ENCODE results near the gene MRC1.

Gene MRC1

DNA sequence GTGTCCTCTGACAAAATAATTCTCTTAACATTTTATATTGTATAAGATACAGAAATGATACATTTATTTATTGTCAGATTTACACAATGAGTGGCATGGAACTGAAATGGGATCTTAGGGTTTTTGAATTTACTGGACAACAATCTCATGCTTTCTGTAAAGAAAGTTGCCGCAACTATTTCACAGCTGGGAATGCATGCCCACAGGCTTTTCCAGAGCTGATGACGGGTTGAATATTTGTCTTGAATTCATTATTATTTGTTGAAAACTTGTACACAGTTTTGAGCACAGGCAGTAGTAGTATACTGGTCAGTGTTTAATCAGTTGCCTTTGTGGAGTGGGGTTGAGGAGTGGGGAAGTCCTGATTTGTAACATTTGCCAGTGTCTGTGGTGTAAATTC, 20.5 kb upstream of the MRC1 start:
- Mint-ChIP-seq H3K9me3 (no peaks in the 10 kb centered on the region), H3K27ac (no peak overlapping the region), H3K36me3 (no peaks in the 10 kb centered on the region), H3K4me3 (no peak overlapping the region), H3K4me1 (no peaks in the 10 kb centered on the region), H3K27me3 (no peaks in the 10 kb centered on the region)
- ATAC-seq = no peak

DNA sequence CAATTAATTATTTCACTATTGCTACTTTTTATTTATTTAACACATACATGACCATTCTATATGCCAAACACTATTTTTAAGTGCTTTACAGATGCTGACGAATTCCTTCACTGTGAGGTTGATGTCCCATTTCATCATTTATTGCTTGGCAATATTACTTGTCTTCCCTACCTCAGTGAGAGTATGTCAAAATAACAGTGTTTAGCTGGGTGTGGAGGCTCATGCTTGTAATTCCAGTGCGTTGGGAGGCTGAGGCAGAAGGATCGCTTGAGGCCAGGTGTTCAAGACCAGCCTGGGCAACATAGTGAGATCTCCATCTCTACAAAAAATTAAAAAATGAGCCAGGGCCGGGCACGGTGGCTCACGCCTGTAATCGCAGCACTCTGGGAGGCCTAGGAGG, 19.8 kb upstream of the MRC1 start:
- no peaks in the 10 kb centered on the region for H3K9me3 Mint-ChIP-seq
- H3K27me3 Mint-ChIP-seq = no peaks in the 10 kb centered on the region
- no peak for ATAC-seq
- H3K36me3 Mint-ChIP-seq = no peaks in the 10 kb centered on the region
- H3K4me3 Mint-ChIP-seq = no peak overlapping the region
- no peak overlapping the region for H3K27ac Mint-ChIP-seq
- no peaks in the 10 kb centered on the region for H3K4me1 Mint-ChIP-seq

DNA sequence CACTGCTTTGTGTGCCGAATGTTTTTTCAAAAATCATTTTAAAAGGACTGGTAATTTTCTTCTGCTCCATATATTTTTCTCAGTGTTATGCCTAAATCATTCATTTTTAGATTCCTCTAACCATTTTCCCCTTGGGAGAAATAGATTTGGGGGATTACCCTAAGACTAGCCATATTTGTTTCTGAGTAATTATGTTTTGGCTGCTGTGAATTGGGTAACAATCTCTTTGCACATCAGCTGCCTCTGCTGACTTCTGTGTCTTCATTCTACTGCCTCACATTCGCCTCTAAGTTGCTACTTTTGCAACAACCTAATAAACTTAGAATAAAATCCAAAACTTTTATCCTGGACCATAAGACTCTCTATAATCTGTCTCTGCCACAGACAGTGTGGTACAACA, 18.5 kb upstream of the MRC1 start:
- no peak for ATAC-seq
- Mint-ChIP-seq H3K4me1 (no peaks in the 10 kb centered on the region), H3K4me3 (no peak overlapping the region), H3K27me3 (no peaks in the 10 kb centered on the region), H3K27ac (no peak overlapping the region), H3K36me3 (no peaks in the 10 kb centered on the region), H3K9me3 (no peaks in the 10 kb centered on the region)

DNA sequence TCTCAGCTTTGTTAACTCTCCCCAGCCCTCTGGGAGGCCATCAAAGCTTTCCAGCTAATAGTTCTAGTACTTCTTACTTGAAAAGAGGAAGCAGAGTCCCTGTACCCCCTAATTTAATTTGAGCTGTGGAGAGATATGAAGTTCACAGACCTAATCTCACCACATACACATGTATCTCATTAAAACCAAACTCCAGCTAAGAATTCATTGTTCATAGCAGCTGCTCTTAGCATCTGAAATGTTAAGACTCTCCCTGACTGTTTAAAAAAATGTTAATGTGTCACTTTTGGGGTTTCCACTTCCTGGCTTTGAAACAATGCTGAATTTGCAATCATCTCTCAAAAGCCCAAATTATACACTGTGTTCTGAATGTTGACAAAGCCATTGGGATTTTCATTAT, 16.2 kb upstream of the MRC1 start:
- Mint-ChIP-seq H3K4me3 (no peak overlapping the region), H3K4me1 (no peaks in the 10 kb centered on the region), H3K9me3 (no peaks in the 10 kb centered on the region), H3K27me3 (no peaks in the 10 kb centered on the region), H3K27ac (no peak overlapping the region), H3K36me3 (no peaks in the 10 kb centered on the region)
- no peak for ATAC-seq

DNA sequence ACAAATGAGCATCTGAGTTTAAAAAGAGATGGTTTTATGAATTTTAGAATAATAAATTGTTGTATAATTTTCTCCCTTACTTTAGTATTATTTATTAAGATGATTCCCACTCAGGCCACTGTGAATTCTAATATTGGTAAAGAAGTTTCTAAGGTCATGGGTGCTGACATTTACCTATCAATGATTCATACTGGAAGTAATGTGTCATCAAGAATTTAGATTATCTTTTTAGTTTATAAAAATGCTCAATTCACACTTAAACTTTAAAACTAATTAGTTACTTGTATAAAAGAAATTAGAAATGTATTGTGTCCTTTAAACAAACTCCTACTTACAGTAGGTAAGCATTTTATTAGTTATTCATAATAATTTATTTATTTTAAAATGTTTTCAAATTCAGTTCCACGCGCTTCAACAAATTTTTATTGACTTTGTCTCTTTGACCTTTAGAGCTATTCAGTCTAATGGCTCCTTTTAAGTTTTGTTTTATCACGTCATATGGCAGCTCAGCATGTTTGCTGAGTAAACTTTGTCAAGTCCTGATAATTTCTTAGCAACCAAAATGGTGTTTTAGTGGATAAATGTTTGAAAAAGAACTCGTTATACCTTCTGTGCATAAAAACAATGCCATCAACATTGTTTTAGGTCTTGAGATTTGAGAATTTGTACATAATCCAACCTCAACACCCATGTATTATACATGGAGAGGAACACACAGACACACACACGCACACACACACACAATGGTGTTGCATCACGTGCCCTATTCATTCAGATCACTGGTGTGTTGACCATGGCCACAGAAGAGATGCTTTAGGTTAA, 15.1 kb upstream of the MRC1 start:
- no peak for ATAC-seq
- no peaks in the 10 kb centered on the region for H3K36me3 Mint-ChIP-seq
- no peak overlapping the region for H3K27ac Mint-ChIP-seq
- H3K4me1 Mint-ChIP-seq = no peaks in the 10 kb centered on the region
- H3K4me3 Mint-ChIP-seq = no peak overlapping the region
- H3K27me3 Mint-ChIP-seq = no peaks in the 10 kb centered on the region
- H3K9me3 Mint-ChIP-seq = no peaks in the 10 kb centered on the region

DNA sequence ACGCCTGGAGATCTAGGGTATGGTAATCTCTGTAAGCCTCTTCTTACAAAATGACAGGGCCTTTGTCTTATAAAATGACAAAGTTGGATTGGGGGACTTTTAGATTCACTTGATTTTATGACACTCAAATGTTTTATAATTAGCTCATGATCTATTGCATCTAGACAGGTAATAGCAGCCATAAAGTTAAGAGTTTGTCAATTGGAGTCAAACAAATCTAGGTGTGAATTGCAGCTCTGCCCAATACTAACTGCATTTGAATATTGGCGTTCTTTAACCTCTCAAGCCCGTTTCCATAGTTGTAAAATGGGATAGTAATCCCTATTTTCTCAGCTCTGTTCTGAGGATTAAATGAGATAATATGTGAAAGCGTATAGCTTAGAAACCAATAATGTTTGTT, 14.1 kb upstream of the MRC1 start:
- H3K27ac Mint-ChIP-seq = no peak overlapping the region

DNA sequence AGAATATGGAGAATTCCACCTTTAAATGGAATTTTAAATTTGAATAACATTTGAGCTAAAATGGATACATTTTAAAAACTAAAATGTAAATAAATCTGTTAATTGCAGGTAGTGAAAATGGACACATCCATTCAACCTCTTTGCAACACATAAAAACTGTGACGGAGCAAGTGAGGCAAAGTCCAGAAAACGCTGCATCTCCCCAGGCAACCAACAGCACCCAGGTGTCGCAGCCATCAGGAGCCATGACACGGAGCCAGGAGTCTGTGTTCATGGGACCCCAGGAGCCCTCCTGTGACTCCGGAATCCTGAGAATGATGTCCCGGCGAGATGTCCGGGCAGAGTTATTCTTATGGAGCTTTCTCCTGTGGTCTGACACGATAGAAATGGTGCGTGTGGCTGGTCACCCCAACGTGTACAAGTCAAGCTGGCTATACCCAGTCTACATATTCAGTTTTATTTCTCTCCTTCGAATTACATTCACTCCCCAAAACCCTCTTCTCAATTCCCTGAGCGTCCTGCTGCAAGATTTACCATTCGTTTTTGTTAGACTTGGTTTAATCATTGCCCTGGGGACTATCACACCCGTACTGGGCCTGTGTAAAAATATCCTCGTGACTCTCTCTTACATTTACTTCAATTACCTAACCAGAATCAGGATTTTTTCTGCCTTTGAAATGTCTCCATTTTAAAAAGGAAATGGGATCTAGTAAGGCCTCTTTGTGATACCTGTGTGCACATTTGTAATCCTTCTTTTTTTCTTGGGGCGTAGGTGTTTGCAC, 13.1 kb upstream of the MRC1 start:
- Mint-ChIP-seq H3K4me3 (no peak overlapping the region), H3K36me3 (no peaks in the 10 kb centered on the region), H3K4me1 (no peaks in the 10 kb centered on the region), H3K9me3 (no peaks in the 10 kb centered on the region), H3K27ac (no peak overlapping the region), H3K27me3 (no peaks in the 10 kb centered on the region)
- no peak for ATAC-seq

More for the DNA sequence above, 14.1 kb upstream of the MRC1 start:
- Mint-ChIP-seq H3K27me3 (no peaks in the 10 kb centered on the region), H3K36me3 (no peaks in the 10 kb centered on the region), H3K9me3 (no peaks in the 10 kb centered on the region), H3K4me1 (no peaks in the 10 kb centered on the region), H3K4me3 (no peak overlapping the region)
- no peak for ATAC-seq

DNA sequence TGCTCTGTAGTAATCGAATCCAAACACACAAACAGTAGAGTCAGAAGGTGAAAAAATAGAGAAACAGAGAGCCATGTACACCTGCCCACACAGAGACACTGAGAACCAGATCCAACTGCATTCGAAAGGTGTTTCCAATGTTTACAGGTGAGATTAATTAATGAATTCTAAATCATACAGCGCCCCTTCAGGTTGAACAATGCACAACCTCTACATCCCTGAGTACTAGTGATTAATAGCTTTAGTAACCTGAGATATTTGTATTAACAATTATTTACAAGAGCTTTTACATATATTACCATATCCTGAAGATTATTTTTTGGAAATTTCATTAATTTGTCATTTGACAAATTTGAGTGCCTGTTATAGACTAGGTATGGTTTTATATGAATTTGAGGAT, 7.6 kb upstream of the MRC1 start:
- Mint-ChIP-seq H3K27ac (no peak overlapping the region), H3K9me3 (no peaks in the 10 kb centered on the region), H3K36me3 (no peaks in the 10 kb centered on the region), H3K4me3 (no peak overlapping the region), H3K4me1 (no peaks in the 10 kb centered on the region), H3K27me3 (no peaks in the 10 kb centered on the region)
- ATAC-seq = no peak

DNA sequence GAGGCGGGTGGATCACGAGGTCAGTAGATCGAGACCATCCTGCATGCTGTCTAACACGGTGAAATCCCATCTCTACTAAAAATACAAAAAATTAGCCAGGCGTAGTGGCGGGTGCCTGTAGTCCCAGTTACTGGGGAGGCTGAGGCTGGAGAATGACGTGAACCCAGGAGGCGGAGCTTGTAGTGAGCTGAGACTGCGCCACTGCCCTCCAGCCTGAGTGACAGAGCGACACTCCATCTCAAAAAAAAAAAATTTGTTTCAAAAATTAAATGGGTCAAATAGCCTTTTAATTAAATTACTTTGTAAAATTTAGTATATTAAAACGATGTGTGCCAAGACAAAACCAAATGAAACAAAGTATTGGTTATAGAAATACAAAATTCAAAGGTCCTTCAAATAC, 6.8 kb upstream of the MRC1 start:
- Mint-ChIP-seq H3K27ac (no peak overlapping the region), H3K4me3 (no peak overlapping the region), H3K36me3 (no peaks in the 10 kb centered on the region), H3K27me3 (no peaks in the 10 kb centered on the region), H3K4me1 (no peaks in the 10 kb centered on the region), H3K9me3 (no peaks in the 10 kb centered on the region)
- ATAC-seq = no peak

DNA sequence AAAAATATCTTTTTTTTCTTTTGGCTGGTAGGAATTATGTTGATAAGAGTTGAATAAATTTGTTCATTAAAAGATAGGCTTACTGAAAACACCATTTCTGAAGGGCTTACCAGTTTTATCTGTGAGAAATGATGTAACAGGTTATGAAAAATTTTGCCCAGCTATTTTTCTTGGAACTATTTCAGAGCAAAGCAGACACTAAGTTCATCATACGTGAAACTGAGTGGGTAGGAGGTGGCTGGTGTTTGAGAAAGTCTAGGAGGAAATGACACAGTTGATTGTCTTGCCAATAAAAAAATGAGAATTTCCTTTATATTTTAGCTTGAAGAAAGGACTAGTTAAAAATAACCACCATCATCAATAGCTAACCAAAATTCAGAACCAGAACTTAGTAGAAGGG, 6.2 kb upstream of the MRC1 start:
- H3K4me1 Mint-ChIP-seq = no peaks in the 10 kb centered on the region

DNA sequence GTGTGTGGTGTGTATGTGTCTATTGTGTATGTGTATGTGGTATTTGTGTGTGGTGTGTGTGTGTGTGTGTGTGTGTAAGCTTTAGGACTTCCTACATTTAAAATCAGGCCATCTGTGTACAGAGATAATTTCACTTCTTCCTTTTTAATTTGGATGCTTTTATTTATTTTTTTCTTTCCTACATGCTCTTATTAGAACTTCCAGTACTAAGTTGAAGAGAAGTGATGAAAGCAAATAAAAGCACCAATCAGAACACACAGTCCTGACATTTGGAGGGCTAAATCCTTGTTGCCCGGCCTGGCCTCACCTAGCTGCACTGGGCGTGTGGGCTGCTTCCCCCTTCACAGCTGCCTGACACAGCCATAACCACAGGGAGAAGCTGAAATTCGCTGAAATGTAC, 3.8 kb upstream of the MRC1 start:
- no peaks in the 10 kb centered on the region for H3K36me3 Mint-ChIP-seq
- no peak overlapping the region for H3K27ac Mint-ChIP-seq
- no peaks in the 10 kb centered on the region for H3K9me3 Mint-ChIP-seq
- ATAC-seq = no peak
- no peak overlapping the region for H3K4me3 Mint-ChIP-seq
- H3K4me1 Mint-ChIP-seq = peaks cover 9% of the 10 kb centered on the region
- peaks cover 19% of the 10 kb centered on the region for H3K27me3 Mint-ChIP-seq

More for the DNA sequence above, 6.2 kb upstream of the MRC1 start:
- Mint-ChIP-seq H3K27me3 (no peaks in the 10 kb centered on the region), H3K9me3 (no peaks in the 10 kb centered on the region), H3K36me3 (no peaks in the 10 kb centered on the region), H3K4me3 (no peak overlapping the region), H3K27ac (no peak overlapping the region)
- ATAC-seq = no peak

DNA sequence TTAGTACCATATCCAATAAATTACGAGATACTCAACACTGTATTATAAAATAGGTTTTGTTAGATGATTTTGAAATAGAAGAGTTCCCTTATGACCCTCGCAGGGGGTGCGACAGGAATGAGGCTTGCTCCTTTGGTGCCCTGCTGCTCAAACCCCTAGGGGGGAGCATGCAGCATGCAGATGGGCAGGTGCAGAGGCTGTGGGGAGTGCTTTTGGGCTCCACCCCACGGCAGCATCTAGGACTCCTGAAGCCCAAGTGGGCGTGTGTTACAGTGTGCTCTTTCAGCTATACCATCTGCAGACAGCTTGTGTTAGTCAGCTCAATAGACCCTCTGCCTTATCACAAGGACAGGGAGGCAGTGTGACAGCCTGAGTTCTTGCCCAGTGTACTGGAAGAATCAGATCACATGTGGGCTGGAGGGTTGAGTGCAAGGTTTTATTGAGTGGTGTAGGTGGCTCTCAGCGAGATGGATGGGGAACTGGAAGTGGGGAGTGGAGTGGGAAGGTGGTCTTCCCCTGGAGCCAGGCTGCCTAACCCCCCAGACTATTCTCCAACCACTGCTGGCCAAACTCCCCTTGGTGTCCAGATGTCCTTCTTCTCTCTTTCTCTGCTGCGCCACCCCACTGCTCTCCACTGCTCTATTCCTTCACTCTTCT, 3.1 kb upstream of the MRC1 start:
- ATAC-seq = peak; percentile 62
- no peaks in the 10 kb centered on the region for H3K9me3 Mint-ChIP-seq

DNA sequence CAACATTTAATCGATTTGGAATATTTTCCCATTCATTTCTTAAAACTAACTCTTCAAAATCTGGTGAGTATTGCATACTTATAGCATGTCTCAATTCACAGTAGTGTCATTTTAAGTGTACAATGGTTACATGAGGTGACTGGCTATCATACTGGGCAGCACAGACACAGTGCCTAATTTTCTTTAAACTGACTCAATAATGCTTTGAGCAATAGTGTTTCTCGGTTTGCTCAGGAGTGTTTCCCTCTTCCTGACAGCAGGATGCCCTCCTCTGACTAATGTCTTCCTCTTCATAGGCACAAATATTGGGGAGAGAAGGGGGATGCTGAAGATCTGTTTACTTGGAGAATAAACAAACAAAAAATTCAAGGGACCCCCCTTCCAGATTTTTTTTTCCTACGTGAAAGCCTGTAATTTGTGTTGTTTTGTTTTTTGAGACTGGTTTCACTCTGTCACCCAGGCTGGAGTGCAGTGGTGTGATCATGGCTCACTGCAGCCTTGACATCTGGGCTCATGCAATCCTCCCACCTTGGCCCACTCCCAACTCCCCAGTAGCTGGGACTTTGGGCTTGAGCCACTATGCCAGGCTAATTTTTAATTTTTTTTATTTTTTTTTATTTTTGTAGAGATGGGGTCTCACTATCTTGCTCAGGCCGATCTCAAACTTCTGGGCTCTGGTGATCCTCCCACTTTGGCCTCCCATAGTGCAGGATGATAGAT, 2.2 kb downstream of the MRC1 start:
- H3K9me3 Mint-ChIP-seq = no peaks in the 10 kb centered on the region
- H3K4me3 Mint-ChIP-seq = no peak overlapping the region
- peaks cover 9% of the 10 kb centered on the region for H3K4me1 Mint-ChIP-seq
- no peak overlapping the region for H3K27ac Mint-ChIP-seq
- ATAC-seq = no peak
- H3K27me3 Mint-ChIP-seq = peaks cover 38% of the 10 kb centered on the region
- H3K36me3 Mint-ChIP-seq = no peaks in the 10 kb centered on the region

More for the DNA sequence above, 3.1 kb upstream of the MRC1 start:
- H3K4me3 Mint-ChIP-seq = no peak overlapping the region
- peaks cover 22% of the 10 kb centered on the region for H3K27me3 Mint-ChIP-seq
- H3K27ac Mint-ChIP-seq = no peak overlapping the region
- peaks cover 9% of the 10 kb centered on the region for H3K4me1 Mint-ChIP-seq
- H3K36me3 Mint-ChIP-seq = no peaks in the 10 kb centered on the region

DNA sequence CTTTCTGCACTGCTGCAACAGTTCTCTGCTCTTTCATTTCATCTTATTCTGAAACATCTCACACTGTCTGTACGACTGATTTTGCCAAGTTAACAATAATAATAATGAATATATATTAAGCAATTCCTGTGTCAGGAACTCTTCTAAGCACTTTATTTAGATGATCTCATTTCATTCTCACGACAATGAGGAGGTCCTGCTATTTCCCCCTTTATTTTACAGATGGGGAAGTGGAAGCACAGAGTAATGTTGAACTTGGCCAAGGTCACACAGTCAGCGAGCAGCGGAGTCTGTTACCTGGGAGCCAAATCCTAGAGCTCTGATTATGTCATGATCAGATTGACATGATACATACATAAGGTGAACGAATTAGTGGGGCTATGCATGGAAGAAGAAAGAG, 5.8 kb downstream of the MRC1 start:
- ATAC-seq = no peak
- Mint-ChIP-seq H3K4me3 (no peak overlapping the region), H3K36me3 (no peaks in the 10 kb centered on the region), H3K9me3 (no peaks in the 10 kb centered on the region), H3K27ac (no peak overlapping the region), H3K4me1 (peaks cover 3% of the 10 kb centered on the region), H3K27me3 (peaks cover 23% of the 10 kb centered on the region)

DNA sequence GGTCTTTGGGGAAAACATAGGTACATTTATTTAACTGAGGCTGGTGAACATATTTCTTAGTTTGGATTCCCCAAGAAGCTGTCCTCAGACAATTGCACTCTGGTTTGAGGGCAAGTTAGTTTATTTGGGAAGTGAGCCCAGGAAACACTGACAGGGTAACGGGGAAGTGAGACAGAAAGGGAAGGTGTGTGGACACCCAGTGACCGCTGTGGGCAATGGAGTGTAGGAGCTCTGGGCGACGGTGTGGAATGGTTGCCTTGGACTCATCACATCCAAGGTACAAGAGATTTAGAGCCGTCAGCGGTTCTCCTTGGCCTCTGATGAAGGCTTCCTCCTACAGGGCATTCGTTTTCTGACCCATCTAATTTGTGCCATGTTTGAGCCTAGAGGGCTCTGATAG, 7.1 kb downstream of the MRC1 start:
- H3K4me3 Mint-ChIP-seq = no peak overlapping the region
- H3K9me3 Mint-ChIP-seq = no peaks in the 10 kb centered on the region
- no peaks in the 10 kb centered on the region for H3K36me3 Mint-ChIP-seq
- H3K27me3 Mint-ChIP-seq = peaks cover 16% of the 10 kb centered on the region
- no peaks in the 10 kb centered on the region for H3K4me1 Mint-ChIP-seq
- H3K27ac Mint-ChIP-seq = no peak overlapping the region
- ATAC-seq = no peak
